IPS-NIHi7 (cell line): ENCODE results near the gene SRD5A3.

Experiments
- DNase-seq: peaks from one replicate; pipeline ENCODE4 v3.0.0; 2012; ENCODE audit warnings: mixed read lengths; ENCODE audit errors: extremely low spot score

The SRD5A3 gene

GRCh38 chr4:55407764-55408163, 61.7 kb downstream of the SRD5A3 start:
- DNase-seq = no peak

GRCh38 chr4:55409468-55410171, 63.6 kb downstream of the SRD5A3 start:
- DNase-seq = peak; percentile 26

GRCh38 chr4:55410431-55410830, 64.4 kb downstream of the SRD5A3 start:
- DNase-seq = no peak

- DNase-seq = no peak
Observed at GRCh38 chr4:55411621-55412020, 65.6 kb downstream of the SRD5A3 start.

DNA sequence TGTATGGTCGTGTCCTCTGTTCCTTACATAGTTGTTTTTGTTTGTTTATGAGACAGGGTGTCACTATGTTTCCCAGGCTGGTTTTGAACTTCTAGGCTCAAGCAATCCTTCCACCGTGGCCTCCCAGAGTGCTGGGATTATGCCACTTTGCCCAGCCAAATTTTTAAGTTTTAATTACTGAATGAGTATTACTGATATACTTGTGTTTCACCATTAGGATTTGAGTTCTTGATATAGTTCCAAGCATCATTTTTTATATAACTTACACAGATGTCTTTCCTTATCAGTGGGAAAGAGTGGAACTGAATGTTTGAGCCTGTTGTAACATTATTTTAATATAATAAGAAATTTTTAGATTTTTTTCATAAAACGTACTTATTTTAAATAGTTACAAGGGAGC, 70.1 kb downstream of the SRD5A3 start:
- DNase-seq = no peak
